ENCODE measurements around the gene GPC6.
"Not testable (repeated sequence)": the region's sequence is repeated elsewhere in the genome, so short reads cannot be mapped to it uniquely, and the experiment has no call there.

The GPC6 gene

GRCh38 chr13:93309886-93310523 is 83.4 kb downstream of the GPC6 start:
- TF ChIP-seq CTCF (conservative IDR thresholded peaks at IDR 0.05; ENCODE audit: low read length): no peak
- DNase-seq (ENCODE audit: low read depth): peak; percentile 74
- H3K4me3 ChIP-seq (ENCODE audit: low read length): no peak overlapping the region

- no peak for DNase-seq (ENCODE audit: low read depth)
- H3K4me3 ChIP-seq (ENCODE audit: low read length): no peak overlapping the region
- no peak for TF ChIP-seq CTCF (conservative IDR thresholded peaks at IDR 0.05; ENCODE audit: low read length)
These were observed 90.2 kb downstream of the GPC6 start for GRCh38 chr13:93316841-93317240.

- H3K4me3 ChIP-seq (ENCODE audit: low read length): no peak overlapping the region
- no peak for TF ChIP-seq CTCF (conservative IDR thresholded peaks at IDR 0.05; ENCODE audit: low read length)
- DNase-seq (ENCODE audit: low read depth): no peak
These were observed 92.1 kb downstream of the GPC6 start for GRCh38 chr13:93318534-93319254.

GRCh38 chr13:93320942-93321341 is 94.3 kb downstream of the GPC6 start:
- no peak overlapping the region for H3K4me3 ChIP-seq (ENCODE audit: low read length)
- TF ChIP-seq CTCF (conservative IDR thresholded peaks at IDR 0.05; ENCODE audit: low read length): no peak
- DNase-seq (ENCODE audit: low read depth): peak; percentile 44

GRCh38 chr13:93323880-93324279 is 97.3 kb downstream of the GPC6 start:
- DNase-seq (ENCODE audit: low read depth); H3K4me3 ChIP-seq (ENCODE audit: low read length): not testable (repeated sequence)

- TF ChIP-seq CTCF (conservative IDR thresholded peaks at IDR 0.05; ENCODE audit: low read length): no peak
- DNase-seq (ENCODE audit: low read depth): no peak
- no peak overlapping the region for H3K4me3 ChIP-seq (ENCODE audit: low read length)
These were observed 99.0 kb downstream of the GPC6 start for GRCh38 chr13:93325303-93326233.

- H3K4me3 ChIP-seq (ENCODE audit: low read length): no peak overlapping the region
- no peak for DNase-seq (ENCODE audit: low read depth)
- TF ChIP-seq CTCF (conservative IDR thresholded peaks at IDR 0.05; ENCODE audit: low read length): no peak
These were observed 99.7 kb downstream of the GPC6 start for GRCh38 chr13:93326234-93326811.
